Suprapubic skin (tissue), 3 donors: ENCODE measurements around the gene EEFSEC.

ENCODE experiments used
- CTCF ChIP-seq, 2 donors: fragments of 200-600 bp in 1 of 2; fragments of 450-650 bp in 1 of 2; sonication (generic) in 1 of 2; IDR thresholded peaks; one replicate each; pipeline ENCODE4 v1.5.1; 2016 to 2019; ENCODE audit warnings: antibody characterized with exemption in 2 of 2, mild to moderate bottlenecking in 1 of 2, moderate library complexity in 1 of 2
- EP300 ChIP-seq: sonication (generic); formaldehyde crosslinking; IDR thresholded peaks from one replicate; pipeline ENCODE4 v1.6.1; 2017; ENCODE audit warnings: antibody characterized with exemption
- POLR2A ChIP-seq, 2 donors: fragments of 450-650 bp; IDR thresholded peaks; one replicate each; pipeline ENCODE4 v1.6.1; 2017; ENCODE audit warnings: antibody characterized with exemption in 2 of 2, mild to moderate bottlenecking in 2 of 2, moderate library complexity in 2 of 2

- TF ChIP-seq CTCF (IDR thresholded peaks at IDR 0.05) (no peak), EP300 (no peak), POLR2A (IDR thresholded peaks at IDR 0.05) (no peak)
These were observed 65.4 kb downstream of the EEFSEC start for GRCh38 chr3:128218548-128219257.
